GM06990 (cell line): Measurements from ENCODE around the gene ZFP36L1.
A peak's percentile ranks its signal among the peaks of the same experiment; 100 is the strongest.

Source experiments
- DNase-seq: peaks from one replicate; pipeline ENCODE4 v3.0.0-alpha.2; 2011; ENCODE audit not compliant: insufficient read length; ENCODE audit errors: extremely low read depth
- H3K27me3 ChIP-seq: replicated peaks from 2 replicates; pipeline ENCODE4 v1.6.0; 2011; ENCODE audit warnings: low read length; ENCODE audit not compliant: control insufficient read depth, insufficient read depth
- H3K36me3 ChIP-seq: 2 replicates; pipeline ENCODE4 v1.5.1; 2011; ENCODE audit warnings: low read length; ENCODE audit not compliant: control insufficient read depth, insufficient read depth
- H3K4me3 ChIP-seq: replicated peaks from 2 replicates; pipeline ENCODE4 v1.5.1; 2011; ENCODE audit warnings: low read depth, mild to moderate bottlenecking, control low read depth, low read length
- CTCF ChIP-seq: IDR thresholded peaks from 2 replicates; pipeline ENCODE4 v1.5.1; 2011; ENCODE audit warnings: low read length, control low read depth, mild to moderate bottlenecking, inconsistent platforms; ENCODE audit not compliant: insufficient read depth, poor library complexity, severe bottlenecking

Gene ZFP36L1

GRCh38 chr14:68823434-68824206, 30.8 kb upstream of the ZFP36L1 start:
- no peaks in the 10 kb centered on the region for H3K36me3 ChIP-seq
- H3K4me3 ChIP-seq: no peak overlapping the region
- TF ChIP-seq CTCF: no peak
- no peaks in the 10 kb centered on the region for H3K27me3 ChIP-seq
- DNase-seq: no peak

- Histone ChIP-seq H3K36me3 (no peaks in the 10 kb centered on the region), H3K27me3 (no peaks in the 10 kb centered on the region), H3K4me3 (no peak overlapping the region)
- no peak for DNase-seq
- TF ChIP-seq CTCF: no peak
Observed at GRCh38 chr14:68822926-68823325, 30.1 kb upstream of the ZFP36L1 start.

GRCh38 chr14:68822132-68822651, 29.3 kb upstream of the ZFP36L1 start:
- Histone ChIP-seq H3K36me3 (no peaks in the 10 kb centered on the region), H3K27me3 (no peaks in the 10 kb centered on the region), H3K4me3 (peak overlapping the region; percentile 62)
- TF ChIP-seq CTCF: no peak
- peak; percentile 77 for DNase-seq

GRCh38 chr14:68820999-68821683, 28.3 kb upstream of the ZFP36L1 start:
- peak; percentile 87 for DNase-seq
- Histone ChIP-seq H3K4me3 (peak overlapping the region; percentile 62), H3K36me3 (no peaks in the 10 kb centered on the region), H3K27me3 (no peaks in the 10 kb centered on the region)
- no peak for TF ChIP-seq CTCF

- TF ChIP-seq CTCF: no peak
- DNase-seq: no peak
- H3K4me3 ChIP-seq: peak overlapping the region; percentile 62
- H3K27me3 ChIP-seq: no peaks in the 10 kb centered on the region
- H3K36me3 ChIP-seq: no peaks in the 10 kb centered on the region
Observed at GRCh38 chr14:68820536-68820935, 27.7 kb upstream of the ZFP36L1 start.
